HL-60 (cell line): ENCODE measurements around the gene TTLL13.

ENCODE experiments used
- GABPA ChIP-seq: IDR thresholded peaks from 2 replicates; pipeline ENCODE4 v1.6.1; 2012; ENCODE audit warnings: low read depth
- POLR2AphosphoS5 ChIP-seq: IDR thresholded peaks from 2 replicates; pipeline ENCODE4 v1.6.1; 2012; ENCODE audit warnings: low read depth
- REST ChIP-seq: IDR thresholded peaks from 2 replicates; pipeline ENCODE4 v1.6.1; 2012; ENCODE audit warnings: low read depth; ENCODE audit not compliant: insufficient replicate concordance
- TF ChIP-seq, protein P1 (sequence below): IDR thresholded peaks from one replicate; pipeline ENCODE4 v1.5.1; 2011; ENCODE audit warnings: low read length, control low read depth, inconsistent platforms; ENCODE audit not compliant: insufficient read depth

DNA sequence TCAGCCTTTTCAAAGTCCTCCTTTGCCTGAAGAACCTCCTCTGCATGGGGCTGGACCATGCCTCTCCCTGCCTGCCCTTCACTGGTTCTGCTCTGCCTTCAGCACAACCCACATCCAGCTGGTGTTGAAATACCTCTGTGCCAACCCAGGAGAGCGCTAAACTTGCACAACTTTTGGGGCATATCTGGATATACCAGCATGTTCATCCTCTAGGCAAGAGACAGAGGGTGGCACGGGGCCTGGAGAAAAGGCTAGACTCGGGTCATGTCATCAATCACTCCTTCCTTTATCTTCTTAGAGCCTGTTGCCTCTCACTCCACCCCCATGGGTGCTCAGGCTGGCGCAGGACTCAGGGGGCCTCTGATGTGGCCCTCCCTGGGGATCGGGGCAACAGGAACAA lies 43.5 kb upstream of the TTLL13 start:
- TF ChIP-seq, protein P1, sequence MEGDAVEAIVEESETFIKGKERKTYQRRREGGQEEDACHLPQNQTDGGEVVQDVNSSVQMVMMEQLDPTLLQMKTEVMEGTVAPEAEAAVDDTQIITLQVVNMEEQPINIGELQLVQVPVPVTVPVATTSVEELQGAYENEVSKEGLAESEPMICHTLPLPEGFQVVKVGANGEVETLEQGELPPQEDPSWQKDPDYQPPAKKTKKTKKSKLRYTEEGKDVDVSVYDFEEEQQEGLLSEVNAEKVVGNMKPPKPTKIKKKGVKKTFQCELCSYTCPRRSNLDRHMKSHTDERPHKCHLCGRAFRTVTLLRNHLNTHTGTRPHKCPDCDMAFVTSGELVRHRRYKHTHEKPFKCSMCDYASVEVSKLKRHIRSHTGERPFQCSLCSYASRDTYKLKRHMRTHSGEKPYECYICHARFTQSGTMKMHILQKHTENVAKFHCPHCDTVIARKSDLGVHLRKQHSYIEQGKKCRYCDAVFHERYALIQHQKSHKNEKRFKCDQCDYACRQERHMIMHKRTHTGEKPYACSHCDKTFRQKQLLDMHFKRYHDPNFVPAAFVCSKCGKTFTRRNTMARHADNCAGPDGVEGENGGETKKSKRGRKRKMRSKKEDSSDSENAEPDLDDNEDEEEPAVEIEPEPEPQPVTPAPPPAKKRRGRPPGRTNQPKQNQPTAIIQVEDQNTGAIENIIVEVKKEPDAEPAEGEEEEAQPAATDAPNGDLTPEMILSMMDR, result no peak
- TF ChIP-seq POLR2AphosphoS5 (no peak), GABPA (no peak), REST (no peak)
